Endothelial cell (in vitro differentiated cells): ENCODE measurements around the gene UGT1A5. TPM values are rescaled to one million over a fixed set of nuclear protein-coding genes. Genes with fewer than 3 reads are reported as not detected.

Experiments
- DNase-seq: peaks from one replicate; pipeline ENCODE4 v3.0.0; 2021; ENCODE audit warnings: low spot score
- H3K27ac Mint-ChIP-seq: one replicate; pipeline ENCODE4 v1.8.0; 2021; ENCODE audit warnings: mixed read lengths, inconsistent platforms; ENCODE audit not compliant: unreplicated experiment
- H3K27me3 Mint-ChIP-seq: one replicate; pipeline ENCODE4 v1.8.0; 2021; ENCODE audit warnings: mild to moderate bottlenecking, moderate library complexity, mixed read lengths, inconsistent platforms; ENCODE audit not compliant: unreplicated experiment
- H3K36me3 Mint-ChIP-seq: one replicate; pipeline ENCODE4 v1.8.0; 2021; ENCODE audit warnings: mild to moderate bottlenecking, low read depth, mixed read lengths, inconsistent platforms; ENCODE audit not compliant: unreplicated experiment
- H3K4me1 Mint-ChIP-seq: one replicate; pipeline ENCODE4 v1.8.0; 2021; ENCODE audit warnings: mild to moderate bottlenecking, mixed read lengths, inconsistent platforms; ENCODE audit not compliant: unreplicated experiment
- H3K4me3 Mint-ChIP-seq: one replicate; pipeline ENCODE4 v1.8.0; 2021; ENCODE audit warnings: mild to moderate bottlenecking, mixed read lengths, inconsistent platforms; ENCODE audit not compliant: unreplicated experiment
- H3K9me3 Mint-ChIP-seq: one replicate; pipeline ENCODE4 v1.8.0; 2021; ENCODE audit warnings: mixed read lengths, inconsistent platforms; ENCODE audit not compliant: unreplicated experiment
- total RNA-seq: library from RNA; stranded (reverse); fragmentation: NEBNext Ultra II Directional; extraction: Animal tissue kit (Norgen Biotek cat#: 25700); gene quantifications from one replicate; pipeline ENCODE4 v1.2.1, GENCODE V29; 2021; ENCODE audit not compliant: unreplicated experiment
- TF ChIP-seq, protein P1 (sequence below): fragments of 200-600 bp; sonication (generic); IDR thresholded peaks from one replicate; pipeline ENCODE4 v1.5.0; 2021; ENCODE audit warnings: antibody characterized with exemption; ENCODE audit not compliant: unreplicated experiment

UGT1A5 gene
- total RNA-seq, 1 donor from 2014 or later: not detected

DNA sequence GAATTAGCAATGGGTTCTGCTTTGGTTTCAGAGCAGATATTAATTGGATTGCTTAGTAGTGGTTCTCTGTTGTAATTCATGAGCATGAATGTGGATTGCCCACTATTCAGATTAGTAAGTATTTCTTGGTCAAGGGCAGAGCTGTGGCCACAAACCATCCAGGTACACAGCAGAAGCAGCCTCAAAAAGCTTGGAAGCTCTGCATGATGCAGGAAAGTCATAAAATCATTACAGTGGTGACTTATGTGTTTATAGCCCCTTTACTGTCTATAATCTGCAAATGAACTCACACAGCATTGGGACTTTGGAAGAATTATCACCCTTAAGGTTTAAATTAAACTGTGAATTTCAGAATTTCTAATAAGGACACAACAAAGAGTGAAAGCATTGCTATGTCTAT is 45.4 kb downstream of the UGT1A5 start:
- no peak overlapping the region for H3K27ac Mint-ChIP-seq
- no peaks in the 10 kb centered on the region for H3K4me1 Mint-ChIP-seq
- TF ChIP-seq, protein P1, sequence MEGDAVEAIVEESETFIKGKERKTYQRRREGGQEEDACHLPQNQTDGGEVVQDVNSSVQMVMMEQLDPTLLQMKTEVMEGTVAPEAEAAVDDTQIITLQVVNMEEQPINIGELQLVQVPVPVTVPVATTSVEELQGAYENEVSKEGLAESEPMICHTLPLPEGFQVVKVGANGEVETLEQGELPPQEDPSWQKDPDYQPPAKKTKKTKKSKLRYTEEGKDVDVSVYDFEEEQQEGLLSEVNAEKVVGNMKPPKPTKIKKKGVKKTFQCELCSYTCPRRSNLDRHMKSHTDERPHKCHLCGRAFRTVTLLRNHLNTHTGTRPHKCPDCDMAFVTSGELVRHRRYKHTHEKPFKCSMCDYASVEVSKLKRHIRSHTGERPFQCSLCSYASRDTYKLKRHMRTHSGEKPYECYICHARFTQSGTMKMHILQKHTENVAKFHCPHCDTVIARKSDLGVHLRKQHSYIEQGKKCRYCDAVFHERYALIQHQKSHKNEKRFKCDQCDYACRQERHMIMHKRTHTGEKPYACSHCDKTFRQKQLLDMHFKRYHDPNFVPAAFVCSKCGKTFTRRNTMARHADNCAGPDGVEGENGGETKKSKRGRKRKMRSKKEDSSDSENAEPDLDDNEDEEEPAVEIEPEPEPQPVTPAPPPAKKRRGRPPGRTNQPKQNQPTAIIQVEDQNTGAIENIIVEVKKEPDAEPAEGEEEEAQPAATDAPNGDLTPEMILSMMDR: no peak
- H3K4me3 Mint-ChIP-seq: no peak overlapping the region
- H3K36me3 Mint-ChIP-seq: no peaks in the 10 kb centered on the region
- DNase-seq: no peak
- H3K9me3 Mint-ChIP-seq: no peaks in the 10 kb centered on the region
- no peaks in the 10 kb centered on the region for H3K27me3 Mint-ChIP-seq

DNA sequence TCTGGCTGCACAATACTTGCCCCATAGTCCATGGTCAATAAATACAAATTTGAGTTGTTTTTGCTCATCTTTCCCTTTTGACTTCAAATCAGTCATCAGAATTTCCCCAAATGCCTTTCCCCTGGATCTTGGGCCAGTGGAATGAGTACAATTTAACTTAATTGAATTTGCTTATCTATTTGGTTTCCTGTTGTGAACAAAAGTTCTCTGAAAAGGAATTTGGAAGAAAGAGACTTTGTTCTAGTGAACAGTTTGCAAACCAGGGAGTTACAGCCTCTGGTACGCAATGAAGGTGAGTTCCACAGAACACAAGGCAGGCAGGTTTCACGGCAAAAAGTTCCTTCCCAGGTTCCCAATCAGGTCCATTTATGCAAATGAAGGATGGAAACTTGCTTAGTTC is 46.1 kb downstream of the UGT1A5 start:
- no peaks in the 10 kb centered on the region for H3K36me3 Mint-ChIP-seq
- TF ChIP-seq, protein P1: no peak
- H3K4me1 Mint-ChIP-seq: no peaks in the 10 kb centered on the region
- no peak overlapping the region for H3K27ac Mint-ChIP-seq
- no peaks in the 10 kb centered on the region for H3K27me3 Mint-ChIP-seq
- no peak overlapping the region for H3K4me3 Mint-ChIP-seq
- H3K9me3 Mint-ChIP-seq: no peaks in the 10 kb centered on the region
- DNase-seq: no peak

DNA sequence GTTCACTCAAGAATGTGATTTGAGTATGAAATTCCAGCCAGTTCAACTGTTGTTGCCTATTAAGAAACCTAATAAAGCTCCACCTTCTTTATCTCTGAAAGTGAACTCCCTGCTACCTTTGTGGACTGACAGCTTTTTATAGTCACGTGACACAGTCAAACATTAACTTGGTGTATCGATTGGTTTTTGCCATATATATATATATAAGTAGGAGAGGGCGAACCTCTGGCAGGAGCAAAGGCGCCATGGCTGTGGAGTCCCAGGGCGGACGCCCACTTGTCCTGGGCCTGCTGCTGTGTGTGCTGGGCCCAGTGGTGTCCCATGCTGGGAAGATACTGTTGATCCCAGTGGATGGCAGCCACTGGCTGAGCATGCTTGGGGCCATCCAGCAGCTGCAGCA is 47.3 kb downstream of the UGT1A5 start, which contains the start of gene UGT1A1:
Gene UGT1A1, plus strand, starts transcription at position 228 of the 400 bp plus-strand sequence. Its CDS starts 18 bp downstream, at position 246.
- Mint-ChIP-seq H3K27ac (no peak within 1 kb of the TSS), H3K9me3 (no peaks in the 10 kb centered on the region), H3K27me3 (no peaks in the 10 kb centered on the region), H3K36me3 (no peaks in the 10 kb centered on the region), H3K4me3 (no peak within 1 kb of the TSS), H3K4me1 (no peaks in the 10 kb centered on the region)
- TF ChIP-seq, protein P1: no peak
- DNase-seq: no peak

DNA sequence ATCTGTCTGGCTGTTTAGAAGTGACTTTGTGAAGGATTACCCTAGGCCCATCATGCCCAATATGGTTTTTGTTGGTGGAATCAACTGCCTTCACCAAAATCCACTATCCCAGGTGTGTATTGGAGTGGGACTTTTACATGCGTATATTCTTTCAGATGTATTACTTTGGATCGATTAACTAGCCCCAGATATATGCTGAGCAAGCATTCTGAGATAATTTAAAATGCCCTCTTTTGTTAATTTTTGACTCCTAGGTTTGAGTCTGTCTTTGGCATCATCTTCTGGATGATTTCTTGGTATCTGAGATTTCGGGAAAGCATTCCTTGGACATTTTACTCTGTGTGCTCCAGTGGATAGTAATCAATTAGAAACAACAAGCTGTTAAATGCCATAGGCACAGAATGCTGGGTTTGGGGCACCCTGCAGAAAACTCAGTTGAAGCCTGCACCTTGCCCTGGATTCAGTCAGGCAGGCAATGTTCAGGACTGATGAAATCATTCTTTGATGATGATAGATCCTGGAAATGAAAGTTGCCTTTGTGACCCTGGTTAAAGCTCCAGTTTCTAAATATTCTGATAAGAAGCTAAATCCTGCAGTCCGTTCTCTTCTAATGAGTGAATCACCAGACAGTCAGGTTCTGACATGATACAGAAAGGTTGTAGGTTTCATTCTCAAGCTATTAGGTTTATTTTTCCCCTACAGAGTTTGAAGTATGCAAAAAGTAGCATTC is 48.5 kb downstream of the UGT1A5 start:
- H3K27me3 Mint-ChIP-seq: no peaks in the 10 kb centered on the region
- no peaks in the 10 kb centered on the region for H3K9me3 Mint-ChIP-seq
- no peak for DNase-seq
- no peaks in the 10 kb centered on the region for H3K4me1 Mint-ChIP-seq
- TF ChIP-seq, protein P1: no peak
- H3K27ac Mint-ChIP-seq: no peak overlapping the region
- H3K36me3 Mint-ChIP-seq: no peaks in the 10 kb centered on the region
- no peak overlapping the region for H3K4me3 Mint-ChIP-seq

DNA sequence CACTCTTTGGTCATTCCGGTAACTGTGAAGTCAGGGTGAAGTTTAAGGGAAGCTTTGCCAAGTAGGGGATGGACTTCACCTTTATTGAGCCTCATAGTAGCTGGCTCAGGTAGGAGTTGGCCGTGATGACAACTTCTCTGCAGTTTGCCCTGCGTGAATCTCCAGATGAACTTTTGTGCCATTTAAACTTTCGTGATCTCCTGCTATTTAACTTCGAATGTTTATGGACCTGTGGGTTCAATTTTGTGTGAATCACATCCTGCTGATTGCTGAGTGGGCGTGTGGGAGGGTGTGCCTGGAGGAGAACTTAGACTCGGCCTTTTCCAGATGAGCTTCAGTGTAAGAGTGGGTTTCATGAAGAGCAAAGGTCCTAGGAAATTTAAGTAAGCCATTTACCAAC is 51.6 kb downstream of the UGT1A5 start:
- no peaks in the 10 kb centered on the region for H3K4me1 Mint-ChIP-seq

More for the DNA sequence above, 51.6 kb downstream of the UGT1A5 start:
- TF ChIP-seq, protein P1: no peak
- no peaks in the 10 kb centered on the region for H3K36me3 Mint-ChIP-seq
- no peak for DNase-seq
- H3K9me3 Mint-ChIP-seq: no peaks in the 10 kb centered on the region
- H3K4me3 Mint-ChIP-seq: no peak overlapping the region
- H3K27me3 Mint-ChIP-seq: no peaks in the 10 kb centered on the region
- no peak overlapping the region for H3K27ac Mint-ChIP-seq
